Neural cell (in vitro differentiated cells): ENCODE data around the gene NIPBL. TPM values are rescaled to one million over a fixed set of nuclear protein-coding genes. Genes with fewer than 3 reads are reported as not detected.
"Not testable (repeated sequence)": the region's sequence is repeated elsewhere in the genome, so short reads cannot be mapped to it uniquely, and the experiment has no call there.

Experiments
- H2AFZ ChIP-seq: fragments of 200-600, 300-800 bp; sonication (generic), shearing (Covaris generic); 2 replicates; pipeline ENCODE4 v1.6.0; 2014; ENCODE audit warnings: low read depth, mild to moderate bottlenecking, antibody characterized with exemption, low read length, moderate library complexity
- H3F3A ChIP-seq: fragments of 200-600 bp; shearing (Covaris generic); 2 replicates; pipeline ENCODE4 v1.6.1; 2016; ENCODE audit warnings: mild to moderate bottlenecking, moderate library complexity, mixed read lengths, antibody characterized with exemption, low read length; ENCODE audit not compliant: insufficient read depth, poor library complexity, severe bottlenecking
- H3K27ac ChIP-seq: fragments of 200-600, 300-800 bp; sonication (generic), shearing (Covaris generic); 2 replicates; pipeline ENCODE4 v1.5.1; 2014; ENCODE audit warnings: mild to moderate bottlenecking, low read length, moderate library complexity
- H3K27me3 ChIP-seq: fragments of 300-800, 200-600 bp; sonication (generic), shearing (Covaris generic); 2 replicates; pipeline ENCODE4 v1.6.0; 2014; ENCODE audit warnings: mild to moderate bottlenecking, low read depth, low read length, moderate library complexity; ENCODE audit not compliant: insufficient read depth
- H3K36me3 ChIP-seq: fragments of 300-800, 200-600 bp; sonication (generic), shearing (Covaris generic); 2 replicates; pipeline ENCODE4 v1.5.1; 2014; ENCODE audit warnings: mild to moderate bottlenecking, antibody characterized with exemption, low read length, moderate library complexity; ENCODE audit not compliant: insufficient read depth
- H3K4me2 ChIP-seq: fragments of 300-800, 200-600 bp; sonication (generic), shearing (Covaris generic); 2 replicates; pipeline ENCODE4 v1.6.0; 2014; ENCODE audit warnings: mild to moderate bottlenecking, low read length
- H3K4me3 ChIP-seq: fragments of 300-800, 200-600 bp; sonication (generic), shearing (Covaris generic); 2 replicates; pipeline ENCODE4 v1.5.1; 2014; ENCODE audit warnings: mild to moderate bottlenecking, low read length, moderate library complexity
- H3K79me2 ChIP-seq: fragments of 200-600 bp; shearing (Covaris generic); replicated peaks from 2 replicates; pipeline ENCODE4 v1.6.0; 2014; ENCODE audit warnings: mild to moderate bottlenecking, low read length, moderate library complexity; ENCODE audit not compliant: insufficient read depth
- H3K9ac ChIP-seq: fragments of 300-800, 200-600 bp; sonication (generic), shearing (Covaris generic); 2 replicates; pipeline ENCODE4 v1.6.1; 2016; ENCODE audit warnings: mild to moderate bottlenecking, low read length, mixed read lengths
- H3K9me2 ChIP-seq: fragments of 200-600 bp; shearing (Covaris generic); 2 replicates; pipeline ENCODE4 v1.6.1; 2016; ENCODE audit warnings: mild to moderate bottlenecking, low read length, mixed read lengths; ENCODE audit not compliant: insufficient read depth
- H3K9me3 ChIP-seq: fragments of 200-600, 300-800 bp; sonication (generic), shearing (Covaris generic); 2 replicates; pipeline ENCODE4 v1.6.1; 2016; ENCODE audit warnings: mild to moderate bottlenecking, mixed run types, low read length, moderate library complexity, mixed read lengths
- H4K20me1 ChIP-seq: fragments of 200-600 bp; shearing (Covaris generic); 2 replicates; pipeline ENCODE4 v1.6.1; 2016; ENCODE audit warnings: mild to moderate bottlenecking, mixed run types; ENCODE audit not compliant: insufficient read depth
- CTCF ChIP-seq: fragments of 450-650 bp; IDR thresholded peaks from 2 replicates; pipeline ENCODE4 v1.5.1; 2014; ENCODE audit warnings: antibody characterized with exemption, mild to moderate bottlenecking, moderate library complexity; ENCODE audit not compliant: poor library complexity, severe bottlenecking
- EP300 ChIP-seq: fragments of 450-650 bp; conservative IDR thresholded peaks from 2 replicates; pipeline ENCODE4 v1.6.1; 2014; ENCODE audit warnings: antibody characterized with exemption, mild to moderate bottlenecking, moderate library complexity; ENCODE audit not compliant: poor library complexity, severe bottlenecking
- EZH2 ChIP-seq: fragments of 200-600, 300-800 bp; shearing (Covaris generic), sonication (generic); IDR thresholded peaks from 2 replicates; pipeline ENCODE4 v1.6.1; 2014; ENCODE audit warnings: antibody characterized with exemption, low read length, borderline replicate concordance, mild to moderate bottlenecking; ENCODE audit not compliant: insufficient read depth, poor library complexity, severe bottlenecking
- MXI1 ChIP-seq: fragments of 450-650 bp; conservative IDR thresholded peaks from 2 replicates; pipeline ENCODE4 v1.6.1; 2014; ENCODE audit warnings: antibody characterized with exemption, mild to moderate bottlenecking; ENCODE audit not compliant: poor library complexity, severe bottlenecking
- POLR2AphosphoS5 ChIP-seq: IDR thresholded peaks from 2 replicates; pipeline ENCODE4 v1.6.1; 2012
- RAD21 ChIP-seq: fragments of 450-650 bp; conservative IDR thresholded peaks from 2 replicates; pipeline ENCODE4 v1.6.1; 2014; ENCODE audit warnings: antibody characterized with exemption, mild to moderate bottlenecking, moderate library complexity
- REST ChIP-seq: IDR thresholded peaks from 2 replicates; pipeline ENCODE4 v1.6.1; 2012; ENCODE audit warnings: borderline replicate concordance
- SMC3 ChIP-seq: fragments of 450-650 bp; conservative IDR thresholded peaks from 2 replicates; pipeline ENCODE4 v1.6.1; 2014; ENCODE audit warnings: antibody characterized with exemption, mild to moderate bottlenecking, moderate library complexity; ENCODE audit not compliant: poor library complexity
- TAF1 ChIP-seq: IDR thresholded peaks from 2 replicates; pipeline ENCODE4 v1.6.1; 2012; ENCODE audit warnings: low read depth
- polyA plus RNA-seq: library from polyadenylated mRNA; depleted of rRNA; stranded (reverse); fragments of >200 nt; gene quantifications from 2 replicates; pipeline ENCODE4 v1.2.3, GENCODE V29; 2014

NIPBL gene
- polyA plus RNA-seq, 1 donor from 2014 or later = 27.5 TPM

GRCh38 chr5:36915653-36916052 is 39.1 kb downstream of the NIPBL start:
- no peak overlapping the region for H3K4me3 ChIP-seq
- no peak overlapping the region for H3K9ac ChIP-seq
- no peaks in the 10 kb centered on the region for H3K9me3 ChIP-seq
- no peak for TF ChIP-seq MXI1
- no peak for TF ChIP-seq RAD21
- TF ChIP-seq EZH2 = no peak
- no peak for TF ChIP-seq TAF1
- TF ChIP-seq EP300 = no peak
- TF ChIP-seq SMC3 = no peak
- TF ChIP-seq POLR2AphosphoS5 = no peak
- TF ChIP-seq CTCF = no peak
- no peak for TF ChIP-seq REST
- no peaks in the 10 kb centered on the region for H3K36me3 ChIP-seq
- no peak overlapping the region for H3K4me2 ChIP-seq
- H3K9me2 ChIP-seq = no peaks in the 10 kb centered on the region
- no peak overlapping the region for H2AFZ ChIP-seq
- no peak overlapping the region for H3K27ac ChIP-seq
- no peaks in the 10 kb centered on the region for H3F3A ChIP-seq
- H3K27me3 ChIP-seq = no peaks in the 10 kb centered on the region
- no peaks in the 10 kb centered on the region for H4K20me1 ChIP-seq
- peaks cover 63% of the 10 kb centered on the region for H3K79me2 ChIP-seq

- not testable (repeated sequence) for H4K20me1 ChIP-seq, H3K9me3 ChIP-seq, H3K9ac ChIP-seq, H3K4me3 ChIP-seq, H3K4me2 ChIP-seq, H3K27ac ChIP-seq, H3K9me2 ChIP-seq, H2AFZ ChIP-seq, H3K27me3 ChIP-seq, H3F3A ChIP-seq, H3K36me3 ChIP-seq
- H3K79me2 ChIP-seq = peaks cover 67% of the 10 kb centered on the region
These were observed 40.0 kb downstream of the NIPBL start for GRCh38 chr5:36916614-36917013.

- H3K36me3 ChIP-seq, H3K27me3 ChIP-seq, H4K20me1 ChIP-seq, H3K9ac ChIP-seq, H2AFZ ChIP-seq, H3K9me2 ChIP-seq, H3K27ac ChIP-seq, H3F3A ChIP-seq, H3K4me3 ChIP-seq, H3K4me2 ChIP-seq, H3K9me3 ChIP-seq: not testable (repeated sequence)
- peaks cover 71% of the 10 kb centered on the region for H3K79me2 ChIP-seq
These were observed 40.8 kb downstream of the NIPBL start for GRCh38 chr5:36917358-36917757.
